Iris pigment epithelial cell (primary cell): Measurements from ENCODE around the gene HECTD4.
"Not testable (repeated sequence)": the region's sequence is repeated elsewhere in the genome, so short reads cannot be mapped to it uniquely, and the experiment has no call there.

Experiments
- DNase-seq: peaks from one replicate; pipeline ENCODE4 v3.0.0-alpha.2; 2011; ENCODE audit warnings: low read depth

HECTD4 gene

DNA sequence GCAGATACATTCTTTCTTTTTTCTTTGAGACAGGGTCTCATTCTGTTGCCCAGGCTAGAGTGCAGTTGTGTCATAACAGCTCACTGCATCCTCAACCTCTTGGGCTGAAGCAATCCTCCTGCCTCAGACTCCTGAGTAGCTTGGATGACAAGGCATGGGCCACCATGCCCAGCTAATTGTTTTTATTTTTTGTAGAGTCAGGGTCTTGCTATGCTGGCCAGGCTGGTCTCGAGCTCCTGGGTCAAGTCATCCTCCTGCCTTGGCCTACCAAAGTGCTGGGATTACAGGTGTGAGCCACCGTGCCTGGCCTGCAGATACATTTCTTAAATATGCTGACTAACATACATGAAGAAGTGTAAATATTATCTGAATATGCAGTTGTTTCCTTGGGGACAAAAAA lies 115.8 kb downstream of the HECTD4 start:
- DNase-seq = no peak

DNA sequence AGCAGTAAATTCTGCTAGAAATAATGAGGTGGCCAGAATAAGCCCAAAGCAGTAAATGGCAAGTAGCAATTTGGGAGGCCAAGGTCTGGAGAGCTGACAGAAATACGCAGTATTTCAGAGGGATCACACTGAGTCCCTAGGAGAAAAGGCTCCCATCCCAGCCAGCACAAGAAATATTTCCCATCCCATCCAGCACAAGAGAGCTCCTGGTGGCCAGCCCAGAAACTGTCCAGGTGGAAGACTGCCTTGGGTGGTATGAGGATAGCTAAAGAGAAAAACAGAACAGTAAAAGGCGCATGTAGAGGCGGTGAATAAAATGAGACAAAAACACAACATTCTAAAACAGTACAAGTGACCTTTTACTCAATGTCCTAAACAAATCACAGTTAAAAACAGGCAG lies 120.7 kb downstream of the HECTD4 start:
- DNase-seq = peak; percentile 6

DNA sequence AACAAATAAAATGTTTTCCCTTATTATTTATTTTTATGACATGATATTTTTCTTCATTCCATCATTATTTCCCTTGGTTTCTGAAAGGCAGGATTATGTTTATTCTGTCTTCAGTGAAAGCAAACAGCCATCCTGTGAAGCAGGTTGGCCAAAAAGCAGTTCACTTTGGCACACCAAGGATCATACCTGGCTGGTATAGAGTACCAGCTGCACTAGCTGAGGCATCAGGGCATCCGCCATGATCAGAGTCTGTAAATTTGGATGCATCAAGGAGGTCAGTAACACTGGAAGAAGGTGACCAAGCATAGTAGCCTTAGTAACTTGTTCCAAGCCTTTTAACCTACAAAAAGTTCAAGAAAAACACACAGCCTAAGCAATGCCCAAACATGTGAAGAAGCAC lies 123.3 kb downstream of the HECTD4 start:
- no peak for DNase-seq

- DNase-seq = no peak
Observed at GRCh38 chr12:112256780-112257179, 125.5 kb downstream of the HECTD4 start.

DNA sequence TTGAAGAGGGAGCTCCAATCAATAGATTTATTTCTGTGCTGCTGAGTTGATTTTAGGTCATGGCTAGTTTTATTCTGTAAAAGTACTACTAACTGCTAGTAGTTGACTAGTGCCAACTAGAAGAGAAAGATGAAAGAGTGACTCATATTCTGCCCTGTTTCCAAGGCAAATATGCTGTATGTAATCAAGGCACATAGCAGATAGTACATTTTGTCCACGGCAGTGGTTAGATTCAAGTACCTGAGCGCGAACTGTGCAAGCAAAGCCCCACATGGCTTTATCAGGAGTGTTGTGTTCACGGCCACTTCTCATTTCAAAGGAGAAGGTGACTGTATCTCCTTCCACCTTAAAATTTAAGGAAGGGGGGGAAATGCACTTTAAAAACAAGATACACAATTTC lies 130.0 kb downstream of the HECTD4 start:
- peak; percentile 80 for DNase-seq

- DNase-seq = not testable (repeated sequence)
Observed at GRCh38 chr12:112244902-112245301, 137.3 kb downstream of the HECTD4 start.

DNA sequence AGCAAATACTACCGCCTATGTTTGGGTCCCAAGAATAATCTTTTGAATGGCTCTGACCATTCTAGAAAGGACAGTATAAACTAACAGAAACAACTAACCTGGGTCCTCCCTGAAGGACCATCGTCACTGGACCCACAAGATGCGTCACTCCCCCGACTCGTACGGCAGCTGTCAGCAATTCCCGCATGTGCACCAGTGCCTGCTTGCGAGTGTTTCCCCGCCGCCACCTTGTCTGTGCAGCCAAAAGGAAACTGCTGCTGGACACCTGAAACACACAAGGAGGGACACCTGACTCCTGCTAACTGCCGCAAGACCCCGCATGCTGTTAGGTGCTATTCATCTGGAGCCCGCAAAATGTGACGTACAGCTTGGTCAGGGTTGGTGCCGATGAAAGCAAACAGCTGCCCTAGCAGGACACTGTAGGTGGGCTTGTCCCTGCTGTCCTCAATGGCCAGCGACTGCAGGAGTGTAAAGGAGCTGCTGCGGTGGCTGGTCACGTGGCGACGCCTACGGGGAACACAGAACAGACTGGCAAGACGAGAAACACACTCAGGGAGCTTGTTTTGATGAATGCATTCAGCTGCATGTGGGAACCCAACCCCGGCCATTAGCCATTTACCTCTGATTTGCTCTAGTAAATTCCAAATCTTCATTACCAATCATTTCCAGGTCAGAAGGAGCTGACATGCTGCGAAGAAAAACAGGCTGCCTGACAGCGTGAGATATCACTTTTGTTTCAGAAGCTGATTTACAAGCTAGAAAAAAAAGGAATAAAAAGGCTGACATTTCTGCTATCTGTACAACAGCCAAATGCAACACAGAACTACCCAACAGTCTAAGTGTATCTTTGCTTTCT lies 138.7 kb downstream of the HECTD4 start:
- no peak for DNase-seq

DNA sequence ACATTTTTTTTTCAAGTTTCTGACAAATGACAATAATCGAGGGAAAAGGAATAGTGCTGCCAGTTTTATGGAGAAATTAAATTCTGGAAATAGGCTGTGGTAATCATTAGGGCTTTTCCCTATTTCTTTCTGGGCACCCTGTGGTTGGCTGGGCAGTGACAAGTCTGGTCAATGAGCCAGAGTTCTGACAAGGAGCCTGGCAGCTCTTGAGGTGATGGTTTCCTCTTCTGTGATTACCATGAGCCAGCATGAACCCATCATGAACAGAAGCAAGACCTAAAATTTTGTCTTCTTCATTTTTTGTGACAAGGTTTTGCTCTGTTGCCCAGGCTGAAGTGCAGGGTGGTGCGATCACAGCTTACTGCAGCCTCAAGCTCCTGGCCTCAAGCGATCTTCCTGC lies 141.1 kb downstream of the HECTD4 start:
- DNase-seq = no peak

GRCh38 chr12:112239881-112240280 lies 142.3 kb downstream of the HECTD4 start:
- DNase-seq = peak; percentile 6

- DNase-seq = no peak
Observed at GRCh38 chr12:112239020-112239419, 143.2 kb downstream of the HECTD4 start.

DNA sequence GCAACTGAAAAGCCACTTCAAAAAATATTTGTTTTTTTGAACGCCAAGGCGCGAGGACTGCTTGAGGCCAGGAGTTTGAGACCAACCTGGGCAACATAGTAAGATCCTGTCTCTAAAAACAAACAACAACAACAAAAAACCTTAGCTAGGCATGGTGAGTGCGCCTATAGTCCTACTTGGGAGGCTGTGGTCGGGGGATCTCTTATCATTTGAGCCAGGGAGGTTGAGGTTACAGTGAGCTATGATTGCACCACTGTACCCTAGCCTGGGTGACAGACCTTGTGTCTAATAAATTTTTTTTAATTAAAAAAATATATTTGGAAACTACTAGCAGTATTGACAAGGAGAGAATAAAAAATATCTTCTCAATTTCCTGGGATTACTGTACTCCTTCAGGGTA lies 143.8 kb downstream of the HECTD4 start:
- DNase-seq = no peak

DNA sequence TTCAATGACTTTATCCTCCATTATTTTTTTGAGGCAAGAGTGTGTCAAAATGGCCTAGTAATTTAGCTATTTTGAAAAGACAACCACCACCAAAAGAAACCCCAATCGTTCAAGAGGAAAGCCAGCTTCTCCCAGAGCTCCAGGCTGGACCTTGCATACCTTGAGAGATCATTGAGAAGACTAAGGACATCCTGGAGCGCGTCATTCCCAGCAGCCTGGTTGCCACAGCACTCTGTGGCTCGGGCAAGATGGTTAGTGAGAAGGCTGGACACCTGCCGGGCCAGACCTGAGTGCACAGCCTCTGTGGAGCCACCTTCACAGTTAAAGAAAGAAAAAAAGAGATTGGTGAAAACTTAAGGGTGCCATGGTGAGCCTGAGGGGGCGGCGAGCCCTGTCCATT lies 145.4 kb downstream of the HECTD4 start:
- DNase-seq = no peak

GRCh38 chr12:112236386-112236785 lies 145.8 kb downstream of the HECTD4 start:
- no peak for DNase-seq

DNA sequence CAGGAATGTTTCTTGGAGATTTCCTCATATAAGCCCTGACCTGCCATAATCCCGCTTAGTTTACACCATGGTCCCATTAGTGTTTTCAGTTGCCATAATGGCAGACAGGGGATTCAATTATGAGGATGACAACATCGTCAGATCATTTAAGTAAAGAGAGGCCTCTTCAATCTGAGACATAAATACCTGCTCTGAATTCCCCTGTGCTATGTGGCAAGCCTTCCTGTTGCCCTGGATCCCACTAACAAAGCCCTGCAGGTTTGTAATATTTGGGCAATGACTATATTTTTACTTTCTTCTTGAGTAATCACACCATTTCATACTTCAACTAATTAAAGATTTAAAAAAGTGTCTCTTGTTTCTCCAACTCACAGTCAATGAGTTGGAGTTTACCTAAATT lies 147.9 kb downstream of the HECTD4 start:
- peak; percentile 8 for DNase-seq

DNA sequence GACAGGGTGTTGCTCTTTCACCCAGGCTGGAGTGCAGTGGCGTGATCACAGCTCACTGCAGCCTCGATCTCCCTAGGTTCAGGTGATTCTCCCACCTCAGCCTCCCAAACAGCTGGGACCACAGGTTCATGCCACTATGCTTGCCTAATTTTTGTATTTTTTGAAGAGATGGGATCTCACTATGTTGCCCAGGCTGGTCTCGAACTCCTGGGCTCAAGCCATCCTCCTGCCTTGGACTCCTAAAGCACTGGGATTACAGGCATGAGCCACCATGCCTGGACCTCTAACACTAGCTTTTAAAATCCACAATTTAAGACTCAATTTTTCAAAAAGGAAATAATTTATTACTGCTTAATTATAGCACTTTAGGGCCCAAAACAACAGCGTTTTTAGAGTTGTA lies 149.0 kb downstream of the HECTD4 start:
- no peak for DNase-seq

DNA sequence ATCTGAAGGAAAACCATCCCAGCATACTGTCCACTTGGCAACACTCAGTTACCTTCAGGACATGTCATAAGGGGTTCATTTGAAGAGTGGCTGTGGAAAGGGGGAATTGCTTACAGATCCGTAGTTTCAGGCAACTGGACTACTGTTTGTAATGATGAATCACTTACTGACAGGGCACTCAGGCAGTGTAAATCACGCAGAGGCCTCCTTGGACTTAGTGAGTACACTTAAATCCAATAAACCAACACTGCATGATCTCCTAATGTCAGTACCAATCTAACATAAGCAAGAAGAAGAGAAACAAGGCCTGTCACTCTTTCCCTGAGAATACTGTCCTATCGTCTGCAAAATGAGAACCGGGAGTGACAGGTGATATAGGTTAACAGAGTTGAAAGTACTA lies 152.1 kb downstream of the HECTD4 start:
- no peak for DNase-seq

- DNase-seq = no peak
Observed at GRCh38 chr12:112226768-112227167, 155.5 kb downstream of the HECTD4 start.

- DNase-seq = not testable (repeated sequence)
Observed at GRCh38 chr12:112220628-112221027, 161.6 kb downstream of the HECTD4 start.

DNA sequence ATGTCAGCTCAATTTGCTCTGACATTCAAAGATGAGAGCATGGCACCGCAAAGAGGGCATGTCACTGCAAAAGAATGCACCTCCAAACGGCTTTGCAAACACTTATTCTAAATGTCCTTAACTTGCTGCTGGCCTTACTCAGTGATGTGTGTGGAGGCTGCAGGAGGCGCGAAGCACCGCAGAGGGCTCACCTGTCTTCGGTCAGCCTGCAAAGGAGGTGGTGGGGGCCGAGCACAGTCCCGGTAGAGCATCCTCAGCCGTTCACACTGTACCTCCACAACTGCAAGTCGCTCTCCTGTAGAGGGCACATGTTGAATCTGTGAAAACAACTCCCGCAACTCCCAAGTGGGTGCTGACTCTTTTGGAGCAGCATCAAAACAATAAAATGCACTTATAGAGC lies 163.0 kb downstream of the HECTD4 start:
- DNase-seq = no peak

- peak; percentile 48 for DNase-seq
Observed at GRCh38 chr12:112218150-112218549, 164.1 kb downstream of the HECTD4 start.

DNA sequence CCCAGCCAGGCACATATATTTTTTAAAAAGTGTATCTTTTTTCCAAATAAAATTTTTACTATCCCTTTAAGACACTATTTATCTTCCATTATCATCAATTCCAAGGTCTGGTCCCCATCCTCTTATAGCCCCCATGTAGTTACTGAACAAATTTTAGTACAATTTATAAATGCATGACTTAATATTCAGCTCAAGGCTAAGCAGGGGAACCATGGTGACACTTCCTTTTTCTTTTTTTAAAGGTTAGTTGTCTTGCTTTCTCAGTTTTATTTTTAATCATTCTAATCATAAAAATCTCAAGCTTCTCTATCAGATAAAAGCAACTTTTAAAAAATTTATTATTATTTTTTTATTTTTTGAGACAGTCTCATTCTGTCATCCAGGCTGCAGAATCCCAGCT lies 164.6 kb downstream of the HECTD4 start:
- DNase-seq = no peak

- no peak for DNase-seq
Observed at GRCh38 chr12:112216223-112216622, 166.0 kb downstream of the HECTD4 start.

GRCh38 chr12:112214064-112214463 lies 168.2 kb downstream of the HECTD4 start:
- peak; percentile 11 for DNase-seq

DNA sequence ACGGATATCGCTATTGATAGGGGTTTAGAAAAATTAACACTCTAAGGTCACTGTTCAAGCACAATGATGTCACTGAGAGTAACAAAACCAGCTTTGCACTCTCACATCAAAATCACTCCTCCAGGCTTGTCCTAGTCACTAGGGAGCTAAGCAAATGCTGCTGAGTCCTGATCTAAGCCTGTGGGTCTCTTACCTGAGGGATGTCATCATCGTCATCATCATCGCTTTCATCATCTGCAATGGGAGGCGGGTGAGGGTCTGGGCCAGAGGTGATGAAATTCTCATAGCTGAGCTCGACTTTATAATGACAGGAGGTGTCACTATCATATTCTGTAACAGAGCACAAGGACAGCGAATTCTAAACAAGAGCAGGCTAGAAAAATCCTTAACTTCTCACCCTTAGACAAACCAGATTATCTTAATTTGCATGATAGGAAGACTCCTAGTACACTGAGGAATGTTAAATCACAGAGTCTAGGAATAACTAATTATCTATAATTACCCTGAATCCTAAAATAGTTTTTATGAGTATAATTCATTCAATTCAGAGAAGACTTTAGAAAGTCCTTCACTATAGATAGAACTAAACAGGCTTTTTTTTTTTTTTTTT lies 173.8 kb downstream of the HECTD4 start:
- DNase-seq = no peak
